Endothelial cell of umbilical vein (primary cell): ENCODE measurements around the gene ANKH. TPM values are rescaled to one million over a fixed set of nuclear protein-coding genes. Genes with fewer than 3 reads are reported as not detected.

ENCODE experiments used
- BruUV-seq: library from RNA; stranded (reverse); fragments of 400-500 nt; replicated peaks from 2 replicates; lab custom pipeline; 2021; lab: Mats Ljungman, UMichigan
- CTCF ChIA-PET: fragments of 300-600, 350-600 bp; sonication (Branson Sonifier 250); formaldehyde crosslinking; loops from one replicate; lab custom pipeline; 2021; ENCODE audit warnings: antibody characterized with exemption, inconsistent platforms; lab: Charles Lee
- POLR2A ChIA-PET: fragments of 300-600, 350-600 bp; sonication (Branson Sonifier 250); formaldehyde crosslinking; loops from one replicate; lab custom pipeline; 2021; ENCODE audit warnings: antibody characterized with exemption, inconsistent platforms; lab: Charles Lee
- DNase-seq: peaks from one replicate; pipeline ENCODE4 v3.0.0-alpha.2; 2011; ENCODE audit warnings: low read depth, low spot score
- FAIRE-seq: peaks from 2 replicates; lab custom pipeline; 2011; peaks lifted over from hg19 to GRCh38; lab: Jason Lieb, UNC
- H2AFZ ChIP-seq: 2 replicates; pipeline ENCODE4 v1.6.0; 2012; ENCODE audit warnings: low read depth, low read length, control low read depth, inconsistent platforms
- H3K27ac ChIP-seq: 2 replicates; pipeline ENCODE4 v1.5.1; 2011; ENCODE audit warnings: low read depth, mild to moderate bottlenecking, control low read depth, low read length, moderate library complexity; ENCODE audit not compliant: insufficient read depth
- H3K27me3 ChIP-seq, 2 experiments: 2 replicates each; pipeline versions ENCODE4 v1.6.0 to v1.6.1; 2011; ENCODE audit warnings: low read length in 2 of 2, mixed read lengths in 1 of 2; ENCODE audit not compliant: control insufficient read depth in 2 of 2, insufficient read depth in 2 of 2
- H3K36me3 ChIP-seq, 2 experiments: 2 replicates in 1 of 2; 3 replicates in 1 of 2; pipeline ENCODE4 v1.5.1; 2011; ENCODE audit warnings: low read length in 2 of 2, mild to moderate bottlenecking in 1 of 2, moderate library complexity in 1 of 2; ENCODE audit not compliant: control insufficient read depth in 2 of 2, insufficient read depth in 2 of 2; ENCODE audit errors: extremely low read depth in 1 of 2
- H3K4me1 ChIP-seq: 3 replicates; pipeline ENCODE4 v1.5.1; 2011; ENCODE audit warnings: mild to moderate bottlenecking, low read length; ENCODE audit not compliant: control insufficient read depth, insufficient read depth; ENCODE audit errors: extremely low read depth
- H3K4me2 ChIP-seq: 2 replicates; pipeline ENCODE4 v1.6.1; 2011; ENCODE audit warnings: low read length, control low read depth, mixed read lengths; ENCODE audit not compliant: insufficient read depth
- H3K4me3 ChIP-seq, 3 experiments: fragments of 200-600 bp in 1 of 3; sonication (generic), shearing (Covaris generic) in 1 of 3; replicated peaks in 1 of 3; 2 replicates each; pipeline ENCODE4 v1.5.1; 2011 to 2016; ENCODE audit warnings: control low read depth in 3 of 3, low read length in 3 of 3, mild to moderate bottlenecking in 2 of 3, inconsistent platforms in 1 of 3, low read depth in 1 of 3, moderate library complexity in 1 of 3; ENCODE audit not compliant: insufficient read depth in 1 of 3
- H3K79me2 ChIP-seq: 2 replicates; pipeline ENCODE4 v1.6.0; 2012; ENCODE audit warnings: low read length, inconsistent platforms; ENCODE audit not compliant: control insufficient read depth, insufficient read depth
- H3K9ac ChIP-seq: replicated peaks from 2 replicates; pipeline ENCODE3; 2011; ENCODE audit warnings: low read length, control low read depth; ENCODE audit not compliant: insufficient read depth; ENCODE audit errors: extremely low read depth
- H3K9me1 ChIP-seq: replicated peaks from 3 replicates; pipeline ENCODE4 v1.6.0; 2011; ENCODE audit warnings: mild to moderate bottlenecking, low read length; ENCODE audit not compliant: control insufficient read depth, insufficient read depth; ENCODE audit errors: extremely low read depth
- H3K9me3 ChIP-seq: replicated peaks from 2 replicates; pipeline ENCODE4 v1.5.1; 2012; ENCODE audit warnings: low read length, inconsistent platforms; ENCODE audit not compliant: control insufficient read depth, insufficient read depth
- H4K20me1 ChIP-seq: replicated peaks from 2 replicates; pipeline ENCODE3; 2011; ENCODE audit warnings: mild to moderate bottlenecking, low read length; ENCODE audit not compliant: control insufficient read depth, insufficient read depth; ENCODE audit errors: extremely low read depth
- CTCF ChIP-seq, 2 donors: IDR thresholded peaks; 1 replicate in 1 of 2; 2 replicates in 1 of 2; pipeline ENCODE4 v1.5.1; 2011; ENCODE audit warnings: low read length in 2 of 2, mild to moderate bottlenecking in 2 of 2, moderate library complexity in 2 of 2, control low read depth in 1 of 2, inconsistent platforms in 1 of 2, low read depth in 1 of 2; ENCODE audit not compliant: insufficient read depth in 1 of 2; ENCODE audit errors: extremely low read depth in 1 of 2
- EZH2 ChIP-seq: IDR thresholded peaks from 2 replicates; pipeline ENCODE4 v1.6.1; 2012; ENCODE audit warnings: borderline replicate concordance, low read depth, mild to moderate bottlenecking, moderate library complexity, low read length, inconsistent platforms; ENCODE audit not compliant: severe bottlenecking
- FOS ChIP-seq: IDR thresholded peaks from 2 replicates; pipeline ENCODE4 v1.6.1; 2011; ENCODE audit warnings: mild to moderate bottlenecking, low read length, moderate library complexity, borderline replicate concordance; ENCODE audit not compliant: insufficient read depth
- GATA2 ChIP-seq: IDR thresholded peaks from 2 replicates; pipeline ENCODE4 v1.7.0; 2011; ENCODE audit warnings: low read depth, mild to moderate bottlenecking, moderate library complexity, mixed read lengths, low read length; ENCODE audit not compliant: insufficient read length, insufficient read depth
- JUN ChIP-seq: IDR thresholded peaks from 2 replicates; pipeline ENCODE4 v1.6.1; 2011; ENCODE audit warnings: borderline replicate concordance, low read depth; ENCODE audit not compliant: insufficient read length, insufficient read depth
- POLR2A ChIP-seq: IDR thresholded peaks from 2 replicates; pipeline ENCODE4 v1.6.1; 2012; ENCODE audit warnings: low read depth, mild to moderate bottlenecking, control low read depth, low read length
- POLR2AphosphoS5 ChIP-seq: IDR thresholded peaks from 2 replicates; pipeline ENCODE4 v1.6.1; 2012; ENCODE audit warnings: low read depth, mild to moderate bottlenecking, control low read depth, low read length, moderate library complexity; ENCODE audit not compliant: insufficient read depth
- dilution Hi-C: fragments of 300-500 bp; cut with MboI; formaldehyde crosslinking; loops from one replicate; pipeline ENCODE4 v1.15.0; 2019; ENCODE audit warnings: low sequenced_read_pairs; ENCODE audit not compliant: extremely low pct_ligation_motif_present
- intact Hi-C: fragments of 100-400 bp; cut with micrococcal nuclease; formaldehyde crosslinking; loops from one replicate; pipeline ENCODE4 v1.10.0; 2022
- polyA plus RNA-seq, 4 experiments: library from polyadenylated mRNA; depleted of rRNA in 3 of 4; stranded (reverse) in 3 of 4; unstranded in 1 of 4; fragments of >200 nt; gene quantifications; 2 replicates each; pipeline versions ENCODE4 v1.2.1 to v1.2.3, GENCODE V29; 2011 to 2012; ENCODE audit warnings: missing spikeins in 1 of 4
- total RNA-seq: library from RNA; stranded (reverse); gene quantifications from 2 replicates; pipeline ENCODE4 v1.2.3, GENCODE V29; 2021

Gene ANKH
- total and polyA plus RNA-seq, 2 donors (not counting 3 experiments of a cell fraction or from before 2014, with no cell fraction given): 12.7 to 31.4 TPM

- H2AFZ ChIP-seq: no peak overlapping the region
- POLR2A ChIA-PET: no interaction called here
- no peaks in the 10 kb centered on the region for H3K9me3 ChIP-seq
- H3K9me1 ChIP-seq: no peaks in the 10 kb centered on the region
- no peak overlapping the region for H3K9ac ChIP-seq
- BruUV-seq: no TSS peak
- FAIRE-seq: no peak
- CTCF ChIA-PET: no interaction called here
- no peaks in the 10 kb centered on the region for H3K36me3 ChIP-seq
- DNase-seq: no peak
- H3K4me3 ChIP-seq: no peak overlapping the region
- H3K79me2 ChIP-seq: no peaks in the 10 kb centered on the region
- H3K4me1 ChIP-seq: no peaks in the 10 kb centered on the region
- intact Hi-C loops (no loop called here), dilution Hi-C loops (no loop called here)
- TF ChIP-seq CTCF (IDR thresholded peaks at IDR 0.05; ENCODE audit: extremely low read depth in 1 of 2, insufficient read depth in 1 of 2, low read depth in 1 of 2, low read length in 2 of 2): no peak
- TF ChIP-seq GATA2: no peak
- TF ChIP-seq JUN: no peak
- TF ChIP-seq EZH2: no peak
- no peak for TF ChIP-seq POLR2A
- TF ChIP-seq POLR2AphosphoS5: no peak
- TF ChIP-seq FOS: no peak
- no peaks in the 10 kb centered on the region for H4K20me1 ChIP-seq
- no peak overlapping the region for H3K27ac ChIP-seq
- no peak overlapping the region for H3K4me2 ChIP-seq
- H3K27me3 ChIP-seq: peaks cover 0 to 3% of the 10 kb centered on the region in 2 experiments
Observed at GRCh38 chr5:14914623-14915260, 43.2 kb upstream of the ANKH start.
